GM12878 (cell line): ENCODE results near the gene C1R. TPM values are rescaled to one million over a fixed set of nuclear protein-coding genes. Genes with fewer than 3 reads are reported as not detected.
"Not testable (repeated sequence)": the region's sequence is repeated elsewhere in the genome, so short reads cannot be mapped to it uniquely, and the experiment has no call there.

Source experiments
- ATAC-seq: fragments of 200-7000 bp; cut with Tn5 transposase; 3 replicates; pipeline ENCODE4 v1.9.1; 2020; ENCODE audit warnings: mild to moderate bottlenecking, moderate library complexity
- BruUV-seq: library from RNA; stranded (reverse); fragments of 400-500 nt; replicated peaks from 2 replicates; lab custom pipeline; 2021; lab: Mats Ljungman, UMichigan
- CTCF ChIA-PET: fragments of 300-600 bp; sonication (Branson Sonifier 250); formaldehyde crosslinking; extraction: SDS; loops from one replicate; lab custom pipeline; 2021; ENCODE audit warnings: inconsistent platforms; lab: Yijun Ruan, JAX
- POLR2A ChIA-PET: fragments of 350-600 bp; formaldehyde crosslinking; extraction: SDS; loops from one replicate; lab custom pipeline; 2021; ENCODE audit warnings: inconsistent platforms; lab: Charles Lee
- RAD21 ChIA-PET: fragments of 300-600 bp; sonication (Branson Sonifier 250); formaldehyde crosslinking; loops from one replicate; lab custom pipeline; 2023; ENCODE audit warnings: antibody characterized with exemption; ENCODE audit not compliant: unreplicated experiment; lab: Charles Lee
- SMC1A ChIA-PET: fragments of 300-600 bp; sonication (Branson Sonifier 250); formaldehyde crosslinking; loops from one replicate; lab custom pipeline; 2023; ENCODE audit not compliant: unreplicated experiment, uncharacterized antibody; lab: Charles Lee
- DNase-seq: peaks from one replicate; pipeline ENCODE4 v3.0.0-alpha.2; 2011; ENCODE audit warnings: low read depth, low spot score
- FAIRE-seq: peaks from 3 replicates; lab custom pipeline; 2011; peaks lifted over from hg19 to GRCh38; lab: Jason Lieb, UNC
- H2AFZ ChIP-seq: 2 replicates; pipeline ENCODE4 v1.6.0; 2011; ENCODE audit warnings: low read depth, low read length, control low read depth; ENCODE audit not compliant: control insufficient read depth
- H3K27ac ChIP-seq: 2 replicates; pipeline ENCODE4 v1.5.1; 2011; ENCODE audit warnings: control low read depth; ENCODE audit not compliant: control insufficient read depth, insufficient read depth
- H3K27me3 ChIP-seq, 2 experiments: replicated peaks in 1 of 2; 2 replicates each; pipeline versions ENCODE4 v1.6.0 to v1.6.1; 2011; ENCODE audit warnings: low read length in 1 of 2; ENCODE audit not compliant: control insufficient read depth in 2 of 2, insufficient read depth in 2 of 2
- H3K36me3 ChIP-seq, 2 experiments: 2 replicates each; pipeline ENCODE4 v1.5.1; 2011; ENCODE audit warnings: low read length in 1 of 2; ENCODE audit not compliant: control insufficient read depth in 2 of 2, insufficient read depth in 2 of 2
- H3K4me1 ChIP-seq: 2 replicates; pipeline ENCODE4 v1.6.1; 2011; ENCODE audit warnings: mild to moderate bottlenecking, low read length, moderate library complexity, mixed read lengths; ENCODE audit not compliant: control insufficient read depth, insufficient read depth
- H3K4me2 ChIP-seq: 2 replicates; pipeline ENCODE4 v1.6.0; 2011; ENCODE audit warnings: control low read depth; ENCODE audit not compliant: control insufficient read depth, insufficient read depth
- H3K4me3 ChIP-seq: fragments of 200-600 bp; sonication (generic); 2 replicates; pipeline ENCODE4 v1.5.1; 2016
- H3K79me2 ChIP-seq: 2 replicates; pipeline ENCODE4 v1.6.0; 2011; ENCODE audit warnings: low read length; ENCODE audit not compliant: control insufficient read depth, insufficient read depth
- H3K9ac ChIP-seq: 2 replicates; pipeline ENCODE4 v1.8.0; 2011; ENCODE audit warnings: low read length, control low read depth, mixed read lengths; ENCODE audit not compliant: control insufficient read depth, insufficient read depth
- H3K9me3 ChIP-seq: replicated peaks from 3 replicates; pipeline ENCODE4 v1.5.1; 2011; ENCODE audit warnings: mild to moderate bottlenecking, low read length; ENCODE audit not compliant: control insufficient read depth, insufficient read depth
- H4K20me1 ChIP-seq: 2 replicates; pipeline ENCODE4 v1.6.0; 2011; ENCODE audit not compliant: control insufficient read depth, insufficient read depth
- EP300 ChIP-seq, 2 experiments: fragments of 150-350 bp in 1 of 2; IDR thresholded peaks; 2 replicates each; pipeline ENCODE4 v1.6.1; 2011 to 2012; ENCODE audit warnings: low read depth in 2 of 2, low read length in 2 of 2, borderline replicate concordance in 1 of 2, improper control_type of control experiment in 1 of 2, inconsistent platforms in 1 of 2; ENCODE audit not compliant: control insufficient read depth in 1 of 2
- IKZF1 ChIP-seq: fragments of 450-650 bp; conservative IDR thresholded peaks from 2 replicates; pipeline ENCODE4 v1.6.1; 2017; ENCODE audit warnings: antibody characterized with exemption, mild to moderate bottlenecking
- IKZF2 ChIP-seq, 2 experiments: fragments of 450-650 bp; IDR thresholded peaks; 2 replicates each; pipeline ENCODE4 v1.6.1; 2017; ENCODE audit warnings: mild to moderate bottlenecking in 2 of 2, moderate library complexity in 2 of 2
- WGBS: methylation state at CpG from one replicate; pipeline ENCODE4 v1.1.6; 2016; ENCODE audit warnings: low lambda C conversion rate; ENCODE audit not compliant: insufficient replicate concordance, insufficient coverage; ENCODE audit errors: missing lambda C conversion rate; 5-methylcytosine and 5-hydroxymethylcytosine counted together
- in situ Hi-C: fragments of 300-500 bp; cut with MboI; formaldehyde crosslinking; loops from 9 replicates; pipeline ENCODE4 v1.14.3; 2018; ENCODE audit warnings: mixed read lengths
- intact Hi-C: fragments of 100-400 bp; cut with micrococcal nuclease; formaldehyde crosslinking; loops from one replicate; pipeline ENCODE4 v1.14.2; 2022; ENCODE audit not compliant: unreplicated experiment
- polyA plus RNA-seq, 11 experiments: library from polyadenylated mRNA; depleted of rRNA in 4 of 11; unstranded in 6 of 11; stranded (reverse) in 5 of 11; fragments of >200 nt; fragmentation: Nextera tagmentation in 4 of 11; fragmentation: Illumina TruSeq in 1 of 11; extraction: Ambion mirVana in 4 of 11; extraction: Trizol in 1 of 11; gene quantifications; 1 replicate in 1 of 11; 2 replicates in 10 of 11; pipeline versions ENCODE4 v1.2.1 to v1.2.3, GENCODE V29; 2011 to 2016; ENCODE audit warnings: inconsistent platforms in 2 of 11, missing spikeins in 2 of 11, low read depth in 1 of 11
- total RNA-seq, 4 experiments: library from RNA; depleted of rRNA in 3 of 4; stranded (reverse); fragments of >200 nt in 3 of 4; fragmentation: Illumina TruSeq in 1 of 4; extraction: Trizol in 1 of 4; gene quantifications; 2 replicates each; pipeline versions ENCODE4 v1.2.1 to v1.2.3, GENCODE V29; 2013 to 2021

Gene C1R
- total and polyA plus RNA-seq, 10 of the 15 experiments (the other 5 are each of a cell fraction or from before 2014, with no cell fraction given): 0.31 to 1.9 (median 0.96) TPM; not detected in 1

- Histone ChIP-seq H3K4me2 (peak overlapping the region; percentile 91), H4K20me1 (no peaks in the 10 kb centered on the region), H3K4me3 (peak overlapping the region; percentile 96; the same call in 1 of the 2 replicates), H3K36me3 (peaks cover 0 to 4% of the 10 kb centered on the region in 2 experiments; a peak in 2 of 4 replicates), H3K79me2 (peaks cover 29% of the 10 kb centered on the region)
- intact Hi-C loops: loop anchor here (2.0 kb wide), 1 partner anchor 163 kb away; the partner anchor contains the start of gene C12orf57
- SMC1A ChIA-PET: interaction anchor here (0.7 to 3.5 kb wide), 13 partner anchors 9 to 255 kb away, joined by 3 to 37 read pairs (median 4); partner anchors contain the start of genes C12orf57, RNU7-1 and USP5
- POLR2A ChIA-PET: interaction anchor here (0.9 to 7.2 kb wide), 7 partner anchors 22 to 256 kb away, joined by 3 to 55 read pairs (median 7); partner anchors contain the start of genes C12orf57, CDCA3, CLSTN3 and LPCAT3
- no peak for FAIRE-seq
- in situ Hi-C loops: no loop called here
- RAD21 ChIA-PET: interaction anchor here (0.5 to 7.6 kb wide), 14 partner anchors 14 to 259 kb away, joined by 3 to 89 read pairs (median 4); partner anchors contain the start of genes C12orf57, LPCAT3, RNU7-1 and SPSB2
- WGBS: 0% methylated on average over 3 of the region's 3 CpGs
- no peak for ATAC-seq
- TF ChIP-seq IKZF1: no peak
- TF ChIP-seq EP300 (IDR thresholded peaks at IDR 0.05; ENCODE audit: borderline replicate concordance in 1 of 2, control insufficient read depth in 1 of 2, low read depth in 2 of 2, low read length in 2 of 2): no peak
- TF ChIP-seq IKZF2 (IDR thresholded peaks at IDR 0.05): no peak
- TF ChIP-seq, all 136 proteins: peak for 0
- no peaks in the 10 kb centered on the region for H3K27me3 ChIP-seq
- H3K4me1 ChIP-seq: peaks cover 7% of the 10 kb centered on the region
- BruUV-seq: no TSS peak
- H3K27ac ChIP-seq: peak overlapping the region; percentile 99
- DNase-seq: no peak
- CTCF ChIA-PET: interaction anchor here (0.5 to 7.7 kb wide), 22 partner anchors 8 to 549 kb away, joined by 3 to 61 read pairs (median 6); partner anchors contain the start of genes C12orf57, C1R, CDCA3 and LPCAT3
- H2AFZ ChIP-seq: peak overlapping the region; percentile 93
- H3K9ac ChIP-seq: peak overlapping the region; percentile 100
- peaks cover 6% of the 10 kb centered on the region for H3K9me3 ChIP-seq
Measured at GRCh38 chr12:7107636-7108002, 15.4 kb upstream of the C1R start.

DNA sequence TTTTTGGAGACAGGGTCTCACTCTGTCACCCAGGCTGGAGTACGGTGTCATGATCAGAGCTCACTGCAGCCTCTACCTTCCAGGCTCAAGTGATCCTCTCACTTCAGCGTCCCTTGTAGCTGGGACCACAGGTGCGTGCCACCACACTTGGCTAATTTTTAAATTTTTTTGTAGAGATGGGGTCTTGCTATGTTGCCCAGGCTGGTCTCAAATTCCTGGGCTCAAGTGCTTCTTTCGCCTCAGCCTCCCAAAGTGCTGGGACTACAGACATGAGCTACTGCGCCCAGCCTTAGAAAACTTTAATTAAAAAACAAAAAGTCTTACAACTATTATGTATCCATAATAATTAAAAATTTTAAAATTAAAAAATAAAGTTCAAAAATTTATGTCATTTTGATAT lies 14.9 kb upstream of the C1R start:
- H3K27me3 ChIP-seq, H3K4me2 ChIP-seq, H3K9me3 ChIP-seq, FAIRE-seq, H4K20me1 ChIP-seq, H3K36me3 ChIP-seq, H3K4me1 ChIP-seq, ATAC-seq, intact Hi-C loops, DNase-seq, H3K27ac ChIP-seq, in situ Hi-C loops, H3K9ac ChIP-seq, BruUV-seq, H2AFZ ChIP-seq, H3K4me3 ChIP-seq: not testable (repeated sequence)
- ChIA-PET SMC1A (interaction anchor here (0.6 to 3.5 kb wide), 13 partner anchors 8 to 327 kb away, joined by 3 to 37 read pairs (median 4); partner anchors contain the start of genes C12orf57, RNU7-1 and USP5), POLR2A (interaction anchor here (0.7 to 7.2 kb wide), 5 partner anchors 147 to 256 kb away, joined by 3 to 55 read pairs (median 7); partner anchors contain the start of genes C12orf57, CDCA3, RNU7-1 and USP5), CTCF (interaction anchor here (0.5 to 7.7 kb wide), 14 partner anchors 8 to 549 kb away, joined by 3 to 61 read pairs (median 6); partner anchors contain the start of genes C12orf57, C1R, LPCAT3 and RNU7-1), RAD21 (interaction anchor here (0.7 to 7.6 kb wide), 7 partner anchors 16 to 259 kb away, joined by 3 to 89 read pairs (median 5); partner anchors contain the start of genes C12orf57, LPCAT3, RNU7-1 and SPSB2)
- WGBS: 95% methylated on average over 5 of the region's 5 CpGs
- H3K79me2 ChIP-seq: peaks cover 29% of the 10 kb centered on the region
